AG20443 (cell line): ENCODE results near the gene MRPL40.

ENCODE experiments used
- DNase-seq: peaks from one replicate; pipeline ENCODE4 v3.0.0; 2012; ENCODE audit warnings: low spot score, mixed read lengths

Gene MRPL40

GRCh38 chr22:19483481-19484244 is 51.3 kb downstream of the MRPL40 start:
- DNase-seq = no peak
